Measurements from ENCODE around the gene OLA1. TPM values are rescaled to one million over a fixed set of nuclear protein-coding genes. Genes with fewer than 3 reads are reported as not detected.

OLA1 gene
- total and polyA plus RNA-seq, 2 of the 13 experiments (the other 11 are each of a cell fraction or from before 2014, with no cell fraction given): 153 to 241 TPM

DNA sequence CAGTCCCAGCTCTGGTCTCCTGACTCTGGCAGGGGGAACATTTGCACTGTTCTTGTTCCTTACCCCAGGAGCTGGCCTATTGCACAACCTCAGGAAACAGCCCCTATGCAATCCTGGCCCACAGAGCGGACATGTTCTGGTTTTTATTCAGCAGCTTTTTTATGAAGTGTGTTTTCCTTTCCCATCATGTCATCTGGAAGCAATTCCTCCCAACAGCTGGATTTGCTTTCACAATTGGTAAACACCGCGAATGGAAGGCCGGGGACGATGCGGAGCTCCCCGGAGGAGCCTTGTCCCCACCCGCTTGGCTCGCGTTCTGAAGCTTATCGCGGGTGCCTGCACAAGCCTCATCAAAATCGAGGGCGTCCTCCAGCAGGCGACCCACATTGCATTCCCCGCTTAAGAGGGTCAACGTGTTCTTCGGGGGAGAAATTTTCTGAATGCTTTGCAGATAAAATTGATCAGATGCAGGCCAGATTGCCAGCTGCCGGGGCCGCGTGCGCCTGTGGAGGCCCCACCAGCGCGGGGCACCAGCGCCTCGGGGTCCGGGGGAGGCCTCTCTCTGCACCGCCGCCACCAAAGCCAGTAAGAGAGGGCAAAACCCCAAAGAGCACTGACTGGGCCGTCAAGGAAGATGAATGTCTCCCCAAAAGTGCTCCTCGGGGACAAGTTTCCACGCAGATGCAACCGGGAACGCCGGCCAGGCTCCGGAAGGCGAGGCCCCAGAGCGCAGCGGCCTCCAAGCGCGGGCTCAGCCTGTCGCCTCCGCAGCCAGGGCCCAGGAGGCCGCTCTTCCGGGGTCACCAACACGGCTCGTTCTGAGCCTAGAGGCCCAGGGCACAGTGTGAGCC lies 222.8 kb downstream of the OLA1 start (continued):
- TF ChIP-seq ZNF672 (CRISPR knock-in tag; IDR thresholded peaks at IDR 0.05): no peak
- TF ChIP-seq CEBPG (CRISPR knock-in tag; IDR thresholded peaks at IDR 0.05): peak; percentile 98
- no peak for TF ChIP-seq SRF (IDR thresholded peaks at IDR 0.05; ENCODE audit: low read depth, low read length)
- TF ChIP-seq ZNF747 (CRISPR knock-in tag; IDR thresholded peaks at IDR 0.05; ENCODE audit: borderline replicate concordance): peak; percentile 32; the same call in 1 of the 2 replicates
- TF ChIP-seq, protein P1, sequence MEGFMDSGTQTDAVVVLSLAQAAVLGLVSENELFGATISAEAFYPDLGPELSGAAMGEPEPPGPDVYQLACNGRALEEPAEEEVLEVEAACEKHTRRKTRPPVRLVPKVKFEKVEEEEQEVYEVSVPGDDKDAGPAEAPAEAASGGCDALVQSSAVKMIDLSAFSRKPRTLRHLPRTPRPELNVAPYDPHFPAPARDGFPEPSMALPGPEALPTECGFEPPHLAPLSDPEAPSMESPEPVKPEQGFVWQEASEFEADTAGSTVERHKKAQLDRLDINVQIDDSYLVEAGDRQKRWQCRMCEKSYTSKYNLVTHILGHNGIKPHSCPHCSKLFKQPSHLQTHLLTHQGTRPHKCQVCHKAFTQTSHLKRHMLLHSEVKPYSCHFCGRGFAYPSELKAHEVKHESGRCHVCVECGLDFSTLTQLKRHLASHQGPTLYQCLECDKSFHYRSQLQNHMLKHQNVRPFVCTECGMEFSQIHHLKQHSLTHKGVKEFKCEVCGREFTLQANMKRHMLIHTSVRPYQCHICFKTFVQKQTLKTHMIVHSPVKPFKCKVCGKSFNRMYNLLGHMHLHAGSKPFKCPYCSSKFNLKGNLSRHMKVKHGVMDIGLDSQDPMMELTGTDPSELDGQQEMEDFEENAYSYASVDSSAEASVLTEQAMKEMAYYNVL (CRISPR knock-in tag; IDR thresholded peaks at IDR 0.05; ENCODE audit: borderline replicate concordance): no peak
- no peak for TF ChIP-seq U2AF2 (IDR thresholded peaks at IDR 0.05; ENCODE audit: low read depth, low read length)
- TF ChIP-seq KLF9 (CRISPR knock-in tag; IDR thresholded peaks at IDR 0.05; ENCODE audit: low read depth): no peak
- no peak for TF ChIP-seq NR2F1 (CRISPR knock-in tag; IDR thresholded peaks at IDR 0.05)
- TF ChIP-seq PATZ1 (CRISPR knock-in tag; IDR thresholded peaks at IDR 0.05): peak; percentile 55
- peak; percentile 56; the same call in 1 of the 2 replicates for TF ChIP-seq HMG20A (CRISPR knock-in tag; IDR thresholded peaks at IDR 0.05; ENCODE audit: borderline replicate concordance)
- TF ChIP-seq ZNF644 (CRISPR knock-in tag; IDR thresholded peaks at IDR 0.05; ENCODE audit: low read depth): 0 out of 2 replicates have a peak, but pooled peaks have one; percentile 7
- peak; percentile 29; the same call in 1 of the 2 replicates for TF ChIP-seq PAXIP1 (CRISPR knock-in tag; conservative IDR thresholded peaks at IDR 0.05)
- TF ChIP-seq, protein P2, sequence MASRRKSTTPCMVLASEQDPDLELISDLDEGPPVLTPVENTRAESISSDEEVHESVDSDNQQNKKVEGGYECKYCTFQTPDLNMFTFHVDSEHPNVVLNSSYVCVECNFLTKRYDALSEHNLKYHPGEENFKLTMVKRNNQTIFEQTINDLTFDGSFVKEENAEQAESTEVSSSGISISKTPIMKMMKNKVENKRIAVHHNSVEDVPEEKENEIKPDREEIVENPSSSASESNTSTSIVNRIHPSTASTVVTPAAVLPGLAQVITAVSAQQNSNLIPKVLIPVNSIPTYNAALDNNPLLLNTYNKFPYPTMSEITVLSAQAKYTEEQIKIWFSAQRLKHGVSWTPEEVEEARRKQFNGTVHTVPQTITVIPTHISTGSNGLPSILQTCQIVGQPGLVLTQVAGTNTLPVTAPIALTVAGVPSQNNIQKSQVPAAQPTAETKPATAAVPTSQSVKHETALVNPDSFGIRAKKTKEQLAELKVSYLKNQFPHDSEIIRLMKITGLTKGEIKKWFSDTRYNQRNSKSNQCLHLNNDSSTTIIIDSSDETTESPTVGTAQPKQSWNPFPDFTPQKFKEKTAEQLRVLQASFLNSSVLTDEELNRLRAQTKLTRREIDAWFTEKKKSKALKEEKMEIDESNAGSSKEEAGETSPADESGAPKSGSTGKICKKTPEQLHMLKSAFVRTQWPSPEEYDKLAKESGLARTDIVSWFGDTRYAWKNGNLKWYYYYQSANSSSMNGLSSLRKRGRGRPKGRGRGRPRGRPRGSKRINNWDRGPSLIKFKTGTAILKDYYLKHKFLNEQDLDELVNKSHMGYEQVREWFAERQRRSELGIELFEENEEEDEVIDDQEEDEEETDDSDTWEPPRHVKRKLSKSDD (CRISPR knock-in tag; IDR thresholded peaks at IDR 0.05; ENCODE audit: low read depth): 0 out of 2 replicates have a peak, but pooled peaks have one; percentile 29
- TF ChIP-seq, protein P3, sequence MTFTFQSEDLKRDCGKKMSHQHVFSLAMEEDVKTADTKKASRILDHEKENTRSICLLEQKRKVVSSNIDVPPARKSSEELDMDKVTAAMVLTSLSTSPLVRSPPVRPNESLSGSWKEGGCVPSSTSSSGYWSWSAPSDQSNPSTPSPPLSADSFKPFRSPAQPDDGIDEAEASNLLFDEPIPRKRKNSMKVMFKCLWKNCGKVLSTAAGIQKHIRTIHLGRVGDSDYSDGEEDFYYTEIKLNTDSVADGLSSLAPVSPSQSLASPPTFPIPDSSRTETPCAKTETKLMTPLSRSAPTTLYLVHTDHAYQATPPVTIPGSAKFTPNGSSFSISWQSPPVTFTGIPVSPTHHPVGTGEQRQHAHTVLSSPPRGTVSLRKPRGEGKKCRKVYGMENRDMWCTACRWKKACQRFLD (CRISPR knock-in tag; IDR thresholded peaks at IDR 0.05; ENCODE audit: borderline replicate concordance): no peak

Measured in HepG2 (cell line).